Globus pallidus (tissue), 1 donor: ENCODE measurements around the gene TMEM161A.
"Not testable (repeated sequence)": the region's sequence is repeated elsewhere in the genome, so short reads cannot be mapped to it uniquely, and the experiment has no call there.

ENCODE experiments used
- DNase-seq: peaks from one replicate; pipeline ENCODE4 v3.0.0-alpha.2; 2015; ENCODE audit warnings: low spot score

Gene TMEM161A

GRCh38 chr19:19155495-19156219 is 17.4 kb upstream of the TMEM161A start:
- DNase-seq = no peak

GRCh38 chr19:19154768-19155494 is 16.7 kb upstream of the TMEM161A start:
- DNase-seq = no peak

GRCh38 chr19:19152668-19153384 is 14.5 kb upstream of the TMEM161A start:
- DNase-seq = no peak

GRCh38 chr19:19151418-19151817 is 13.1 kb upstream of the TMEM161A start:
- no peak for DNase-seq

- no peak for DNase-seq
These were observed 11.2 kb upstream of the TMEM161A start for GRCh38 chr19:19149435-19149834.

- DNase-seq = not testable (repeated sequence)
These were observed 10.2 kb upstream of the TMEM161A start for GRCh38 chr19:19148504-19148903.

GRCh38 chr19:19147344-19147743 is 9.1 kb upstream of the TMEM161A start:
- DNase-seq = no peak

GRCh38 chr19:19146865-19147264 is 8.6 kb upstream of the TMEM161A start:
- no peak for DNase-seq

GRCh38 chr19:19145684-19146608 is 7.7 kb upstream of the TMEM161A start:
- DNase-seq = peak; percentile 11

- DNase-seq = no peak
These were observed 7.0 kb upstream of the TMEM161A start for GRCh38 chr19:19145281-19145680.

GRCh38 chr19:19142347-19142746 is 4.1 kb upstream of the TMEM161A start:
- no peak for DNase-seq

- no peak for DNase-seq
These were observed 2.2 kb upstream of the TMEM161A start for GRCh38 chr19:19140476-19140875.

GRCh38 chr19:19139876-19140229 is 1.6 kb upstream of the TMEM161A start:
- DNase-seq = no peak

GRCh38 chr19:19137556-19138108 is 646 bp downstream of the TMEM161A start:
- no peak for DNase-seq

- not testable (repeated sequence) for DNase-seq
These were observed 2.6 kb downstream of the TMEM161A start for GRCh38 chr19:19135713-19136112.

- DNase-seq = no peak
These were observed 3.6 kb downstream of the TMEM161A start for GRCh38 chr19:19134687-19135158.

GRCh38 chr19:19133985-19134384 is 4.3 kb downstream of the TMEM161A start:
- DNase-seq = no peak

- DNase-seq = no peak
These were observed 5.4 kb downstream of the TMEM161A start for GRCh38 chr19:19132912-19133311.

GRCh38 chr19:19131989-19132388 is 6.3 kb downstream of the TMEM161A start:
- no peak for DNase-seq

- DNase-seq = no peak
These were observed 12.2 kb downstream of the TMEM161A start for GRCh38 chr19:19126102-19126501.

GRCh38 chr19:19123386-19123785 is 14.9 kb downstream of the TMEM161A start:
- no peak for DNase-seq
